Measurements from ENCODE around the gene KIF17.

GRCh38 chr1:20705203-20705755, 12.5 kb downstream of the KIF17 start:
- TF ChIP-seq CTCF (IDR thresholded peaks at IDR 0.05; ENCODE audit: insufficient read depth, low read depth, low read length): no peak
- no peak for TF ChIP-seq EZH2 (IDR thresholded peaks at IDR 0.05; ENCODE audit: insufficient read depth, low read length)
